ENCODE results near the gene ZBTB7C.

DNA sequence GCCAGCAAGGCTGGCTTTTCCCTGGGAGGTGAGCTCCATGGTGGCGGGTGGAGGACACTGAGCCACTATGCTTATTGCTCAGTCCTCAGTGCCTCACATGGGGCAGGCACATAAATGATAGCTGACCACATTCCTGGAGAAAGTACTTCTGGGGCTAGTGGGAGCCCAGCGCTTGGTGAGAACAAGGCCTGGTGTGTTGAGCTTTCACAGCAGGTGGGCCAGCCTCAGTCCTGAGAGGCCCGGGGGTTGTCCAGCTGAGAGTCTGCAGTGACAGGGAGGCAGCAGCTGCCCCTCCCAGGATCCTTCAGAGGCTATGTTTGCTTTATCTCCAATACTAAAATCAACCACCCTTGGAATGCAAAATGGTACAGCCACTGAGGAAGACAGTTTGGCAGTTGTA is 217.7 kb downstream of the ZBTB7C start:
- TF ChIP-seq POLR2A (IDR thresholded peaks at IDR 0.05) = no peak
- no peak for TF ChIP-seq CTCF (IDR thresholded peaks at IDR 0.05)

All from esophagus squamous epithelium (tissue), 4 donors.